Measurements from ENCODE around the gene PTPRJ. TPM values are rescaled to one million over a fixed set of nuclear protein-coding genes. Genes with fewer than 3 reads are reported as not detected.

Gene PTPRJ
- total RNA-seq, 1 donor from 2014 or later: 5.9 TPM

DNA sequence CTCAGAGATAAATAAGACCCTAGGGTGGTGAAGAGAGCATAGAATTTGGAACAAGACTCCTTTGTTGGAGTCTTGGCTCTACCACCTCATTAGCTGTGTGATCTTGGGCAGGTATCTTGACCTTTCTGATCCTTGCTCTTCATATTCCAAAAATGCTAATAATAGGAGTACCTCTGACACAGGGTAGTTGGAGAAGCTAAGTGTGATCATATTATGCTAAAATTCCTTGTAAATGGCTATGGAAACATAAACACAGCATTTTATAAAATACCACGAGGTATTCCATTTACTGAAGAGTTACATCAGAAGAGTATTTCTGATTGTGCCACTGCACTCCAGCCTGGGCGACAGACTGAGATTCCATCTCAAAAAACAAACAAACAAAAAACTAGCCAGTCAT, 9.4 kb downstream of the PTPRJ start:
- Histone ChIP-seq H3K27ac (no peak overlapping the region), H3K9me3 (no peaks in the 10 kb centered on the region), H3K4me1 (peaks cover 0 to 2% of the 10 kb centered on the region in 2 donors), H3K4me3 (no peak overlapping the region), H3K27me3 (no peaks in the 10 kb centered on the region), H3K36me3 (no peaks in the 10 kb centered on the region)
- no peak for DNase-seq (ENCODE audit: low spot score in 2 of 2)
- intact Hi-C loops (cut with DNase I): no loop called here
- TF ChIP-seq, protein P1, sequence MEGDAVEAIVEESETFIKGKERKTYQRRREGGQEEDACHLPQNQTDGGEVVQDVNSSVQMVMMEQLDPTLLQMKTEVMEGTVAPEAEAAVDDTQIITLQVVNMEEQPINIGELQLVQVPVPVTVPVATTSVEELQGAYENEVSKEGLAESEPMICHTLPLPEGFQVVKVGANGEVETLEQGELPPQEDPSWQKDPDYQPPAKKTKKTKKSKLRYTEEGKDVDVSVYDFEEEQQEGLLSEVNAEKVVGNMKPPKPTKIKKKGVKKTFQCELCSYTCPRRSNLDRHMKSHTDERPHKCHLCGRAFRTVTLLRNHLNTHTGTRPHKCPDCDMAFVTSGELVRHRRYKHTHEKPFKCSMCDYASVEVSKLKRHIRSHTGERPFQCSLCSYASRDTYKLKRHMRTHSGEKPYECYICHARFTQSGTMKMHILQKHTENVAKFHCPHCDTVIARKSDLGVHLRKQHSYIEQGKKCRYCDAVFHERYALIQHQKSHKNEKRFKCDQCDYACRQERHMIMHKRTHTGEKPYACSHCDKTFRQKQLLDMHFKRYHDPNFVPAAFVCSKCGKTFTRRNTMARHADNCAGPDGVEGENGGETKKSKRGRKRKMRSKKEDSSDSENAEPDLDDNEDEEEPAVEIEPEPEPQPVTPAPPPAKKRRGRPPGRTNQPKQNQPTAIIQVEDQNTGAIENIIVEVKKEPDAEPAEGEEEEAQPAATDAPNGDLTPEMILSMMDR (IDR thresholded peaks at IDR 0.05): no peak

DNA sequence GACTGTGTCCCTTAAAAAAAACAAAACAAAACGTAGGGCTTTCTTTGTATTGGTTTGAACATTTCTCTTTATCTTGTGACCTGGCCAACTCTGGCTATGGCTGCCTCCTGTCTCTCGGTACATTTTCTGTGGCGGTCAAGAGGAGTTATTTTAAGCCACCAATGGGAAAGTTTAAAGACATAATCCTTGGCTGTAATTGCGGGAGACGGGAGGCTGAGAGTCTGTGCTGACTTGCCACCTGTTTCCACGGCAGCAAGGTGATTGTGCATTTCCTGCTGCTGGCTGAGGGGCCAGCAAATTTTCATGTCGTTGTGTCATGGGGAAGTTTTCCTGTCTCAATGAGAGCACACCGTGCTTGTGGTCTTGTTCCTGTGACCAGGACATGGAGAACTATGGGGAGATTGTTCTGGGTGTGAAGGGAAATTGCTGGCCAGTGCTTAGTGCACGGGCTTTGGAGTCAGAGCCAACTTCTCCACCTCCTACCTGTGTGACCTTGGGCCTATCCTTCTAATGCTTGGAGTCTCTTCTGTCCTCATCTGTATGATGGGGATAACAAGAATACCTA, 11.0 kb downstream of the PTPRJ start:
- DNase-seq (ENCODE audit: low spot score in 2 of 2): no peak
- intact Hi-C loops (cut with DNase I): no loop called here
- TF ChIP-seq, protein P1 (IDR thresholded peaks at IDR 0.05): no peak
- H3K36me3 ChIP-seq: no peaks in the 10 kb centered on the region
- peak overlapping the region in 1 of 2 donors; percentile 3 for H3K4me3 ChIP-seq
- no peaks in the 10 kb centered on the region for H3K27me3 ChIP-seq
- H3K9me3 ChIP-seq: no peaks in the 10 kb centered on the region
- H3K4me1 ChIP-seq: peaks cover 0 to 2% of the 10 kb centered on the region in 2 donors
- H3K27ac ChIP-seq: no peak overlapping the region

DNA sequence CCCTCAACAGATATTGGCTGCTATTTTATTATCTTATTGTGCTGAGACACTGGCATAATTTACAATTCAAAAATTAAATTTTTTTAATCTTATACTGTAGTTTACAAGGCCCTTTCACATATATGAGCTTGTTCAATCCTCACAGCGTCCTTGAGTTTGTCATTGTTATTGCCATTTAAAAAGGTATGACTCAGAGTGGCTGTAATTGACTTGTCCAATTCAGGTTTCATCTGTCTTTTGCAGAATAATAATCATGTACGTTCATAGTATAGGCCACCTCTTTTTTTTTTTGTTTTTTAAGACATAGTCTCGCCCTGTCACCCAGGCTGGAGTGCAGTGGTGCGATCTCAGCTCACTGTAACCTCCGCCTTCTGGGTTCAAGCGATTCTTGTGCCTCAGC, 11.5 kb downstream of the PTPRJ start:
- H3K27me3 ChIP-seq: no peaks in the 10 kb centered on the region
- DNase-seq (ENCODE audit: low spot score in 2 of 2): no peak
- no peak overlapping the region for H3K4me3 ChIP-seq
- no peaks in the 10 kb centered on the region for H3K9me3 ChIP-seq
- no peaks in the 10 kb centered on the region for H3K36me3 ChIP-seq
- no peak overlapping the region for H3K27ac ChIP-seq
- intact Hi-C loops (cut with DNase I): no loop called here
- TF ChIP-seq, protein P1 (IDR thresholded peaks at IDR 0.05): no peak
- peaks cover 0 to 2% of the 10 kb centered on the region in 2 donors for H3K4me1 ChIP-seq

DNA sequence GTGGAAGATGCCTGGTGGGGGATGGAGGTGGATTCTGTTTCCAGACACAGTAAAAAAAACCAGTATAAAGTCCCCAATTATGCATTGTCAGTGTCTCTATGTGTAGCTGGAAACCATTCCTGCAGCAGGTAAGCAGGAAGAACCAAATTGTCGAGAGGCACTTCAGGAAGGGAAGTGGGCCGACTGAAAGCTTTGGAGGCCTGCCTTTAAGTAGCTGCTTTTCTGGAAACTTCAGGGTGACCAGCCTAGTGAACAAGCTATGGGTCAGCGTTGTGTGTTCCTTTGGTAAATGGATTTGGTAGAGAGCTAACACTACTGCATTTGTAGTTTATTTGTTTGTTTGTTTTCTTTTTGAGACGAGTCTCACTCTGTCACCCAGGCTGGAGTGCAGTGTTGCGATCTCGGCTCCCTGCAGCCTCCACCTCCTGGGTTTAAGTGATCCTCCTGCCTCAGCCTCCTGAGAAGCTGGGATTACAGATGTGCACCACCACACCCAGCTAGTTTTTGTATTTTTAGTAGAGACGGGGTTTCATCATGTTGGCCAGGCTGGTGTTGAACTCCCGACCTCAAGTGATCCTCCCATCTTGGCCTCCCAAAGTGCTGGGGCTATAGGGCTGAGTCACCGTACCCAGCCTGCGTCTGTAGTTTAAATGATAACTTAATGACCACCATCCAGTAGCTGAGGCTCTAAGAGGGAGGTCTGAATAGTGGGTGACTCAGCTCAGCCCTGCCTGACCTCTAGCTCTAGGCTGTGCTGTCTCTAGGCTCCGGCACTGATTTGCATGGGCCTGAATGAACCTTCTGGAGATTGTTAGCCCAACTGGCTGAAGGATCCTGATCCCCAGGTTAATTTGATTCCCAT, 12.8 kb downstream of the PTPRJ start:
- intact Hi-C loops (cut with DNase I): no loop called here
- Histone ChIP-seq H3K4me1 (peaks cover 0 to 2% of the 10 kb centered on the region in 2 donors), H3K4me3 (no peak overlapping the region), H3K36me3 (no peaks in the 10 kb centered on the region), H3K9me3 (no peaks in the 10 kb centered on the region), H3K27ac (no peak overlapping the region), H3K27me3 (no peaks in the 10 kb centered on the region)
- DNase-seq (ENCODE audit: low spot score in 2 of 2): no peak
- TF ChIP-seq, protein P1 (IDR thresholded peaks at IDR 0.05): no peak

DNA sequence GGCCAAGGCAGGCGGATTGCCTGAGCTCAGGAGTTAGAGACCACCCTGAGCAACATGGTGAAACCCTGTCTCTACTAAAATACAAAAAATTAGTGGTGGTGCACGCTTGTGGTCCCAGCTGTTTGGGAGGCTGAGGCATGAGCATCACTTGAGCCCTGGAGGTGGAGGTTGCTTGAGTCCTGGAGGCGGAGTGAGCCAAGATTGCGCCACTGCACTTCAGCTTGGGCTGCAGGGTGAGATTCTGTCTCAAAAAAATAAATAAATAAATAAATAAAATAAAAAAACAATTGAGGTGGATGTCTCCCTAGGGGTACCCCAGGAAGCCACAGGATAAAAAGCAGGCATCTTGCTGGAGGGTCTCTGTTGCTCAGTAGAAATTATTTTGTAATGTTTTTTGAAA, 14.1 kb downstream of the PTPRJ start:
- intact Hi-C loops (cut with DNase I): no loop called here
- Histone ChIP-seq H3K36me3 (no peaks in the 10 kb centered on the region), H3K4me1 (peaks cover 0 to 2% of the 10 kb centered on the region in 2 donors), H3K27ac (no peak overlapping the region), H3K27me3 (no peaks in the 10 kb centered on the region), H3K9me3 (no peaks in the 10 kb centered on the region), H3K4me3 (no peak overlapping the region)
- DNase-seq (ENCODE audit: low spot score in 2 of 2): no peak
- TF ChIP-seq, protein P1 (IDR thresholded peaks at IDR 0.05): no peak

Data from ascending aorta (tissue), 2 donors.